PC-9 (cell line): ENCODE results near the gene PCNT.

Experiments
- EZH2 ChIP-seq: fragments of 200-600 bp; sonication (generic); IDR thresholded peaks from 2 replicates; pipeline ENCODE4 v1.8.0; 2017; ENCODE audit warnings: antibody characterized with exemption, low read depth
- TF ChIP-seq, protein P1 (sequence below): fragments of 200-600 bp; sonication (generic); conservative IDR thresholded peaks from 2 replicates; pipeline ENCODE4 v1.6.1; 2017; ENCODE audit warnings: mixed run types, antibody characterized with exemption, mild to moderate bottlenecking, moderate library complexity

DNA sequence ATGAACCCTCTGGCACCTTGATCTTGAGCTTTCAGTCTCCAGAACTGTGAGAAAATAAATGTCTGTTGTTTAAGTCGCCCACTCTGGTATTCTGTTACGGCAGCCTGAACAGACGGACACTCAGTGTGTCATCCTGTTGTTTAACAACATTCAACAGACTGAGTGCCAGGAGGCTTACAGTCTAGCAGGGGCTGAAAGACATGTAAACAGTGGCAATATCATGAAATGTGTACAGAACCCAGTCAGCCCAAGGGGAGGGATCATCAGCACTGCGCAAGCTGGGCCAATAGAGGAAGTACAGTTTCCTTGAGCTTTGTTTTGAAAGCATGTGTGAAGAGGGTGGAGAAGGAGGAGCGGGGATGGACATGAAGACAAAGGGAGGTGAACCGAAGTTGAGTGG, 148.3 kb downstream of the PCNT start:
- TF ChIP-seq, protein P1, sequence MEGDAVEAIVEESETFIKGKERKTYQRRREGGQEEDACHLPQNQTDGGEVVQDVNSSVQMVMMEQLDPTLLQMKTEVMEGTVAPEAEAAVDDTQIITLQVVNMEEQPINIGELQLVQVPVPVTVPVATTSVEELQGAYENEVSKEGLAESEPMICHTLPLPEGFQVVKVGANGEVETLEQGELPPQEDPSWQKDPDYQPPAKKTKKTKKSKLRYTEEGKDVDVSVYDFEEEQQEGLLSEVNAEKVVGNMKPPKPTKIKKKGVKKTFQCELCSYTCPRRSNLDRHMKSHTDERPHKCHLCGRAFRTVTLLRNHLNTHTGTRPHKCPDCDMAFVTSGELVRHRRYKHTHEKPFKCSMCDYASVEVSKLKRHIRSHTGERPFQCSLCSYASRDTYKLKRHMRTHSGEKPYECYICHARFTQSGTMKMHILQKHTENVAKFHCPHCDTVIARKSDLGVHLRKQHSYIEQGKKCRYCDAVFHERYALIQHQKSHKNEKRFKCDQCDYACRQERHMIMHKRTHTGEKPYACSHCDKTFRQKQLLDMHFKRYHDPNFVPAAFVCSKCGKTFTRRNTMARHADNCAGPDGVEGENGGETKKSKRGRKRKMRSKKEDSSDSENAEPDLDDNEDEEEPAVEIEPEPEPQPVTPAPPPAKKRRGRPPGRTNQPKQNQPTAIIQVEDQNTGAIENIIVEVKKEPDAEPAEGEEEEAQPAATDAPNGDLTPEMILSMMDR: no peak
- no peak for TF ChIP-seq EZH2
